Measurements from ENCODE around the gene SLC22A6.

Gene SLC22A6

DNA sequence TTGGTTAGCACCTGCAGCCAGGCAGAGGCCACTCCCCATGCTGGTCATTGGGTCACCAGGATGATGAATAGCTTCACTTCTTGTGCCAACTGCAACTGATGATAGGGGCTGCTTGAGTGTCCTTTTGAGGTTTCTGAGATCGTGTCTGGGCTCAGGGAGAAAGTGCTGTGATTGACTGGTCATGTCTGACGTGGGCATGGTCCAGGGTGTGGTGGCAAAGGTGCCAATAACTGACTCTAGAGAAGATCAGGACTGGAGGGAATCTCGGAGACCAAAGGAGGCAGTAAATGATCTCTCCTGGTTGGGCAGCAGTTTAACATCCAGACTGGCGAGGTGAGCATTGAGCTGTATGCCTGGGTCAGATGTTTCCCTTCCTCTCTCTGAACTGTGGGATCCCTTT lies 10.0 kb upstream of the SLC22A6 start:
- no peak overlapping the region for H2AFZ ChIP-seq (ENCODE audit: low read length)
- H3K9me2 ChIP-seq (replicated peaks; ENCODE audit: insufficient read depth, low read length) = no peaks in the 10 kb centered on the region
- H3K4me2 ChIP-seq (ENCODE audit: low read depth, low read length) = no peak overlapping the region
- no peaks in the 10 kb centered on the region for H4K20me1 ChIP-seq (ENCODE audit: insufficient read depth, low read length)
- no peaks in the 10 kb centered on the region for H3K9me3 ChIP-seq (replicated peaks; ENCODE audit: insufficient read depth, low read length)
- no peaks in the 10 kb centered on the region for H3F3A ChIP-seq (ENCODE audit: insufficient read depth, low read length)
- no peak overlapping the region for H3K4me3 ChIP-seq (ENCODE audit: low read length)
- no peaks in the 10 kb centered on the region for H3K79me2 ChIP-seq (ENCODE audit: low read length)
- TF ChIP-seq EZH2 (optimal IDR thresholded peaks at IDR 0.05; ENCODE audit: low read depth, low read length) = no peak
- no peak for TF ChIP-seq EZH2phosphoT487 (IDR thresholded peaks at IDR 0.05; ENCODE audit: low read length)
- TF ChIP-seq, protein P1, sequence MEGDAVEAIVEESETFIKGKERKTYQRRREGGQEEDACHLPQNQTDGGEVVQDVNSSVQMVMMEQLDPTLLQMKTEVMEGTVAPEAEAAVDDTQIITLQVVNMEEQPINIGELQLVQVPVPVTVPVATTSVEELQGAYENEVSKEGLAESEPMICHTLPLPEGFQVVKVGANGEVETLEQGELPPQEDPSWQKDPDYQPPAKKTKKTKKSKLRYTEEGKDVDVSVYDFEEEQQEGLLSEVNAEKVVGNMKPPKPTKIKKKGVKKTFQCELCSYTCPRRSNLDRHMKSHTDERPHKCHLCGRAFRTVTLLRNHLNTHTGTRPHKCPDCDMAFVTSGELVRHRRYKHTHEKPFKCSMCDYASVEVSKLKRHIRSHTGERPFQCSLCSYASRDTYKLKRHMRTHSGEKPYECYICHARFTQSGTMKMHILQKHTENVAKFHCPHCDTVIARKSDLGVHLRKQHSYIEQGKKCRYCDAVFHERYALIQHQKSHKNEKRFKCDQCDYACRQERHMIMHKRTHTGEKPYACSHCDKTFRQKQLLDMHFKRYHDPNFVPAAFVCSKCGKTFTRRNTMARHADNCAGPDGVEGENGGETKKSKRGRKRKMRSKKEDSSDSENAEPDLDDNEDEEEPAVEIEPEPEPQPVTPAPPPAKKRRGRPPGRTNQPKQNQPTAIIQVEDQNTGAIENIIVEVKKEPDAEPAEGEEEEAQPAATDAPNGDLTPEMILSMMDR (IDR thresholded peaks at IDR 0.05; ENCODE audit: low read length) = no peak
- DNase-seq = no peak
- H3K27me3 ChIP-seq (replicated peaks; ENCODE audit: insufficient read depth, low read length) = peaks cover 42% of the 10 kb centered on the region
- no peak overlapping the region for H3K9ac ChIP-seq (ENCODE audit: low read length)
- H3K27ac ChIP-seq (ENCODE audit: low read length) = no peak overlapping the region
- no peaks in the 10 kb centered on the region for H3K36me3 ChIP-seq (replicated peaks; ENCODE audit: insufficient read depth, low read length)
- H3K4me1 ChIP-seq (ENCODE audit: low read length) = no peaks in the 10 kb centered on the region

DNA sequence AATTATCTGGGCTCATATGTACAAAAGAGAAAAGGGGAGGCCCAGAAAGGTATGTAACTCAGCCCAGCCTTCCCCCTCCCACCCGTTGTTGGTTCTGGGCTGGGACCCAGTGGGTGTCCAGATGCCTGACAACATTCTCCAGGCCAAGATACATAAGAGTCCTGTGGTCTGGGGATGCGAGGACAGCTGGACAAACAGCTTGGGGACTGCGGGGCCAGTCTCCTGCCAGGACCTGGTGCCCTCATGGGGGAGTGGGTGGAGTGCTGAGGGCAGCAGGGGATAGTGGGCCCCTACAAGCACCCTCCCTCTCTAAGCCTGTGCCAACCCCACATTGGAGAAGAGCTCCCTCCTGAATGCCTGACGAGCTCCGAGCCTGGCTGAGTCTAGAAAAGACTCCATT lies 3.5 kb upstream of the SLC22A6 start:
- TF ChIP-seq, protein P1 (IDR thresholded peaks at IDR 0.05; ENCODE audit: low read length) = no peak
- TF ChIP-seq EZH2 (optimal IDR thresholded peaks at IDR 0.05; ENCODE audit: low read depth, low read length) (no peak), EZH2phosphoT487 (IDR thresholded peaks at IDR 0.05; ENCODE audit: low read length) (no peak)
- H3K9me3 ChIP-seq (replicated peaks; ENCODE audit: insufficient read depth, low read length) = no peaks in the 10 kb centered on the region

DNA sequence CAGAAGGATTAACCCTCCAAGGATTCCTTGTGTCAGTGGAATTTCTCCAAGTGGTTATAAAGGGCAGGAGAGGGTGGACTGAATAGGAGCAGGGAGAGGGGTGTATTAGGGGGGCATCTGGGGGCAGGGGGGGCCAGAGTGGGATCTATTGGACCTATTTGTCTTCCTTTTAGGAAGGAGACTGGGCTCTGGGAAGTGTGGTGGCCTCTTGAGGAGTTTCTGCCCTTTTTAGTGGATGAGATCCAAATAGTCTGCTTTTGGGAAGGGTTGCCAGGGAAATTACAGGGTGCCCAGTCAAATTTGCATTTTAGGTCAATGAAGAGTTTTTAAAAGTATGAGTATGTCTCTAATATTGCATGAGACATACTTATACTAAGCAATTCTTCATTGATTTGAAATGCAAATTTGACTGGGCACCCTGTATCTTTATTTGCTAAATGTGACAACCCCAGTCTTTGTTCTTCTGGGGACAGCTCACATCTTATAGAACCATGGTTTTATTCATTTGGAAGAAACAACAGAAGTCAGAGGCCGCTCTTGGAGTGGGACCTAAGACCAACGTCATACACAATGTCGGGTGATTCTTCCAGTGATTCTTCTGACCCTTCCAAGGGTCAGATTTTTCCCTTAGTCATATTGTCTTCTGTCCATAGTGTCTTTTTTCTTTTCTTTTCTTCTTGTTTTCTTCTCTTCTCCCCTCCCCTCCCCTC lies 429 bp upstream of the SLC22A6 start:
- H3K4me1 ChIP-seq (ENCODE audit: low read length) = no peaks in the 10 kb centered on the region
- no peaks in the 10 kb centered on the region for H3K9me2 ChIP-seq (replicated peaks; ENCODE audit: insufficient read depth, low read length)
- no peak overlapping the region for H3K4me2 ChIP-seq (ENCODE audit: low read depth, low read length)
- DNase-seq = no peak
- H3K79me2 ChIP-seq (ENCODE audit: low read length) = no peaks in the 10 kb centered on the region
- no peaks in the 10 kb centered on the region for H3K9me3 ChIP-seq (replicated peaks; ENCODE audit: insufficient read depth, low read length)
- H3K27ac ChIP-seq (ENCODE audit: low read length) = no peak overlapping the region
- H3K36me3 ChIP-seq (replicated peaks; ENCODE audit: insufficient read depth, low read length) = no peaks in the 10 kb centered on the region
- H4K20me1 ChIP-seq (ENCODE audit: insufficient read depth, low read length) = no peaks in the 10 kb centered on the region
- H3K27me3 ChIP-seq (replicated peaks; ENCODE audit: insufficient read depth, low read length) = peaks cover 33% of the 10 kb centered on the region
- TF ChIP-seq EZH2phosphoT487 (IDR thresholded peaks at IDR 0.05; ENCODE audit: low read length) (no peak), EZH2 (optimal IDR thresholded peaks at IDR 0.05; ENCODE audit: low read depth, low read length) (no peak)
- TF ChIP-seq, protein P1 (IDR thresholded peaks at IDR 0.05; ENCODE audit: low read length) = no peak
- no peak overlapping the region for H2AFZ ChIP-seq (ENCODE audit: low read length)
- no peak overlapping the region for H3K9ac ChIP-seq (ENCODE audit: low read length)
- H3F3A ChIP-seq (ENCODE audit: insufficient read depth, low read length) = no peaks in the 10 kb centered on the region
- no peak overlapping the region for H3K4me3 ChIP-seq (ENCODE audit: low read length)

More for the DNA sequence above, 3.5 kb upstream of the SLC22A6 start:
- DNase-seq = no peak
- no peak overlapping the region for H3K27ac ChIP-seq (ENCODE audit: low read length)
- H3K27me3 ChIP-seq (replicated peaks; ENCODE audit: insufficient read depth, low read length) = peaks cover 25% of the 10 kb centered on the region
- no peaks in the 10 kb centered on the region for H3F3A ChIP-seq (ENCODE audit: insufficient read depth, low read length)
- no peak overlapping the region for H3K4me2 ChIP-seq (ENCODE audit: low read depth, low read length)
- no peaks in the 10 kb centered on the region for H4K20me1 ChIP-seq (ENCODE audit: insufficient read depth, low read length)
- no peaks in the 10 kb centered on the region for H3K36me3 ChIP-seq (replicated peaks; ENCODE audit: insufficient read depth, low read length)
- H3K9ac ChIP-seq (ENCODE audit: low read length) = no peak overlapping the region
- no peaks in the 10 kb centered on the region for H3K79me2 ChIP-seq (ENCODE audit: low read length)
- no peak overlapping the region for H2AFZ ChIP-seq (ENCODE audit: low read length)
- H3K9me2 ChIP-seq (replicated peaks; ENCODE audit: insufficient read depth, low read length) = no peaks in the 10 kb centered on the region
- H3K4me3 ChIP-seq (ENCODE audit: low read length) = no peak overlapping the region
- no peaks in the 10 kb centered on the region for H3K4me1 ChIP-seq (ENCODE audit: low read length)

All from MM.1S (cell line).